ENCODE measurements around the gene PARS2.

- TF ChIP-seq CTCF (conservative IDR thresholded peaks at IDR 0.05; ENCODE audit: low read depth in 2 of 2) (no peak), EZH2 (IDR thresholded peaks at IDR 0.05; ENCODE audit: low read depth, unreplicated experiment) (no peak), POLR2AphosphoS5 (IDR thresholded peaks at IDR 0.05; ENCODE audit: low read depth) (no peak), NANOG (IDR thresholded peaks at IDR 0.05; ENCODE audit: borderline replicate concordance) (no peak), CREB1 (CRISPR knock-in tag; IDR thresholded peaks at IDR 0.05; ENCODE audit: low read depth) (no peak), ETS1 (IDR thresholded peaks at IDR 0.05) (no peak)
Observed at GRCh38 chr1:54721719-54722118, 42.6 kb downstream of the PARS2 start.

Measured in GM23338 (cell line).